D341Med (cell line): ENCODE results near the gene COL4A3.

Source experiments
- DNase-seq: peaks from one replicate; pipeline ENCODE4 v3.0.0; 2012; ENCODE audit warnings: low spot score

COL4A3 gene

DNA sequence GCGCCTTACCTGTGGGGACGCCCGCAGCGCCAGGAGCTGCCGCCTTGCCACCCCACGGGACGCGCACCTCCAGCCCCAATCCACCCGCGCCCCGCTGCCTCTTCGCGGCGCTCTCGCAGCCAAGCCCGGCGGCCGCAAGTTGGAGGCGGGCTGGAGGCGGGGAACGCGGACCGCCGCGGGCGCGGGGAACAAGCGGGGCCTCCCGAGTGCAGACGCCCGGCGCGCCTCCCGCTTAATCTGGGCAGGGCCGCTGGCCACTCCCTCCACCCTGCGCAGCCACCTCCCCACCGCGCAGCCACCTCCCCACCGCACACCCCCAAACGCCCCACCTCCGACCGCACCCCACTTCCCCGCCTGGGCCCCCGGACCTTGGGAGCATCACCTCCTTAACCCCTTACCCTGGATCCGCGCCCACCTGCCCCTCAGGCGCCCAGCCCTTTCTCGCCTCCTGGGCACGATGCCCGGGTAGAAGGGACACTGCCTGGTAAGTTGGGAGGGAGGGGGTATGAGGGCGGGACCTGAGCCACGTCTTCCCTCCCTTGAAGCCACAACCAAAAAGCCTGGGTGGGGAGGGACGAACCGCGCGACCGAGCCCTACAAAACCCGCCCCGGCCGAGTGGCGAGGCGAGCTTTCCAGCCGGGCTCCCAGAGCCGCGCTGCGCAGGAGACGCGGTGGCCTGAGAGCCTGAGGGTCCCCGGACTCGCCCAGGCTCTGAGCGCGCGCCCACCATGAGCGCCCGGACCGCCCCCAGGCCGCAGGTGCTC lies at the start of gene COL4A3, which contains the start of gene COL4A4:
Gene COL4A3, plus strand, starts transcription at position 627 of the 765 bp plus-strand sequence. Its CDS starts 103 bp downstream, at position 730.
Gene COL4A4, minus strand, starts transcription at position 208 of the 765 bp plus-strand sequence. CDS start 16,722 bp downstream, outside the sequence.
- DNase-seq: peak; percentile 80

DNA sequence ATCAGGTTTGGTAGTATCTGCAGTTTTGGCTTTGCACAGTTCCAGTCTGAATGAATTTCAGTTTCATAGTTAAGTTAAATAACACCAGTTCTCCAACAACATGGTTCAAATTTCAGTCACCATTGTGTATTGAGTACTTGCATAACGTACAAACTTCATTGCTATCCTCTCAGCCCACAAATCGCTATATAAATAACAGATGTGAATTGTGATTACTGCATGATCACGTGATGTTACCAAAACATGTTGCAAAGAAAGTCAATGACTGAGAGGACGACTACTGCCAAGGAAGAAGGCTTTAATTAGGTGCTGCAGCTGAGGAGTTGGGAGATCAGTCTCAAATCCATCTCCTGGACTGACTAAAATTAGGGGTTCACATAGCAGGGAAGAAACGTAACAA lies 48.7 kb upstream of the COL4A3 start:
- DNase-seq: no peak

DNA sequence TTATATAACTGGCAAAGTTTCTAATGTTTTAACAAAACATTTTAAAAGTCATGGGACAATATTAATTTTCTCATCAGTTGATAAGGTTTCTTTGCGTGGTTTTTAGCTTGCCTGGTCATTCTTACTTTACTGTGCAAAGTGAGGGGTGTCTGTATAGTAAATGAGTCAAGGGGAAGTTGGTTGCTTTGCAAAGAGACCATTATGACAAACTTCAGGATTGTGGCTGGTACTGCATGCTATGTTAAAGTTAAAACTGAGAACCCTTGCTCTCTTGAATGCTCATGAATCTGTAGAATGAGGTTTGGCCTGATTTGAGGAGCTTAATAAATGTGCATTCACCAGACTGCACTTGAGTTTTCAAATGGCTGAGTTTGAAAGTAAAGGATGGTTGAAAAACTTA lies 47.4 kb upstream of the COL4A3 start:
- DNase-seq: no peak

DNA sequence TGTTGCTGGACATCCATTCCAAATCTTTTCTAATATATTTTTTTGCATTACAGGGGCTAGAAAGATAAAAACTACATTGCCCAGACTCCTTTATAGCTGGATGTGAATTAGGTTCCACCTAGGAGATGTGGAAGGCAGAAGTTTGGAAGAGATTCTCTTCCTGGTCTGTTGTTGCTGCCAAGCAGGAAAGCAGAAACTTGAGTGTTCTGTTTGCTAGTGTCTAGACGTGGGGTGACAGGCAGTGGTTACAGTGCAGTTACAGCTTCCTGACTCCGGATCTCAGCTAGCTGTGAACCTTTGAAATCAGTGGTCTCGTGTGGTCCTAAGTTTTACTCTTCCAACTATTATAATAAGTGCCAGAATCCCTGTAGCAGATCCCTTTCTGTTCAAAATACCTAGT lies 46.6 kb upstream of the COL4A3 start:
- no peak for DNase-seq

DNA sequence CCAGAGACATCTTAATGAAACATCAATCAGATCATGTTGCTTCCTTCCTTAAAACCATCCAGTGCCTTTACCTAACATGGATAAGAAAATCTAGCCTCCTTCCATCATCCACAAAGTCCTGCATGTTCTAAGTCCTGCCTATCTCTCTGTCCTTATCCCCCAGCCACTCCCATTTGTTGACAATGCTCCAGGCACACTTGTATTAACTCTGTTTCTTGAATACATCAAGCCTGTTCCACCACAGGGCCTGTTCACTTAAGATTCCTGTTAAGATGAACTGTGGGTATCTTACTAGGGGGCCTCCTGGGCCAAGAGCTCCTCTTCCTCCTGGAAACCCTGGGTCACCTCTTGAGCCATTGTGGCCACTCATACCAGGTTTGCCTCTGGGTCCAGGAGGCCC lies 46.1 kb upstream of the COL4A3 start:
- DNase-seq: no peak

DNA sequence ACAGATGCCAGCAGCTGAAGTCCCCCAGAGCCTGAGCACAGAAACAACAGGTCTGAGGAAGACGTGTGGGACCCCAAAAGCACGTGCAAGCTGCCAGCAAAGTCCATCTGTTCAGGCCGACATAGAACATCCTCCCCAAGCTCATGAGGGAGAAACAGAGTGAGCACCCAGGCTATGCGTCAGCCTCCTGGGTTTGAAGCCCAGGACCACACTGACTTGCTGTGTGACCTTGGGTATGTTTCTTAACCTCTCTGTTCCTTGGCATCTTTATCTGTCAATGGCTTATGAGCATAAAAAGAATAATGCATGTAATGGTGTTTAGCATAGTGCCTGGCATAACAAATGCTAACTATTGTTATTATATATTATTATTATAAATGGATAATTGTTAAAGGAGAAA lies 40.7 kb upstream of the COL4A3 start:
- no peak for DNase-seq

DNA sequence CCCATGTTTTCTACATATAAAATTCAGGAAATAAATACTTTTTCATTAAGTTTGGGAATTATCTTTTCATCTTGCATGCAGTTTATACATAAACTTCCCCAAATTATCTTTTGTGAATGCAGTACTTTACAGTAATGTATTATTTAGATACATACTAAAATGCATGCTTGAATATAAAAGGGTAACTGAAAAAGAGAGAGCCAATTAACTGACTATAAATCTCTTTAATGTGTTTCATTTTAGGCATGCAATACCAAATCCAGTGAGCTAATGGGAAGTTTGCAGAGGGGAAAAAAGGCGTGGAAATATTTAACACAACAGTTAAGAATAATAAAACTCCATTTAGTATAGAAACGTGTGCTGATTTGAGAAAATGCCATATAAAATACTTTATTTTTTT lies 39.6 kb upstream of the COL4A3 start:
- no peak for DNase-seq

DNA sequence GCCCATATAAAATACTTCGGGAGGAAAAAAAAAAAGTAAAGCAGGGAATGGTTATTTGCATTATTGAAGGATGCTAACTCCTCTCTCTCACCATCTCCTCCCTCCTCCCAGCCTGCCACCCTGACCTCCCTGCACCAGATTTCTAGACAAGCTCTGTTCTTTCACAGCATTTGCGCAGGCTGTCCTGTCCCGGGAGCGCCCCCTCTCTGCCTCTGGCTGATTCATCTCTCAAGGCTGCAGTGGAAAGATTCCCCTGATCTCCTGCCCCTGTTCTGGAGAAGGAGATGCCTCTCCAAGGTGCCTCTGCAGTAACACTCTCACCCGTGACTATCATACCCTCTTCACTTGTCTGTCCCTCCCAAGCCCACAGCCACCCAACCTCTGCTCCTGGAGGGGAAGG lies 38.9 kb upstream of the COL4A3 start:
- no peak for DNase-seq

DNA sequence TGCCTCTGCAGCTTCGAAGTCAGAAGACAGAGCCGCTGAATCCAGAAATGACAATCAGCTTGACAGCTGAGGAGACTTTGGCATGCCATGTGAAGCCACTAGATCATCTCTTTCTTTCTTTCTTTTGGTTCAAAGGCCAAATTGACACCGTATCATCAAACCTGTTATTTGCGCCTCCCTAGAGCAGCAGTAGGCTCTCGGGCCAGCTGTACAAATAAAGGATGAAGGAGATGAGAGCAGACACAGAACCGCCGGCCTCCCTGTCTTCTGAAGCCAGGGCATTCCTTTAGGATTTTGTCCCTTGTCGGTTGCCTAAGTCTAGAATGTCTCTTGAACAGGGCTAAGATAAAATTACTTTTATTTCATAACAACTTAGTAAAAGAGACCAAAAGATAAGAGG lies 37.2 kb upstream of the COL4A3 start:
- DNase-seq: no peak

DNA sequence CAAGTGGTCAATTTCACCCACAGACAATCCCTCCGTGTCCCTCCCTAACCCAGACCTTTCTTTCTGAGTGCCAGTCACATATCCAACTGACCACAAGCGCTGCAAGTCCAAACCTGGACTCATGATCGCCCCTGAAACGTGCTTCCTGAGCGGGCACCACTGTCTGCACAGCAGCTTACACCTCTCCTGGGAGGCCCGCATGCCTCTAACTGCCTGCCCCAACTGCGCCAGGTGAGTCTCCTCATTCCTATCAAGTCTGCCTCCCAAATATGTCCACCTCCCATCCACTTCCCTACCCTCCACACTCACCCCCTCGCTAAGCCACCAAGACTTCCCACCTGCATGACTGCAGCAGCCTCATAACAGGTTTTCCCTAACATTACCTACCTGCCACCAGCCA lies 33.8 kb upstream of the COL4A3 start:
- no peak for DNase-seq

DNA sequence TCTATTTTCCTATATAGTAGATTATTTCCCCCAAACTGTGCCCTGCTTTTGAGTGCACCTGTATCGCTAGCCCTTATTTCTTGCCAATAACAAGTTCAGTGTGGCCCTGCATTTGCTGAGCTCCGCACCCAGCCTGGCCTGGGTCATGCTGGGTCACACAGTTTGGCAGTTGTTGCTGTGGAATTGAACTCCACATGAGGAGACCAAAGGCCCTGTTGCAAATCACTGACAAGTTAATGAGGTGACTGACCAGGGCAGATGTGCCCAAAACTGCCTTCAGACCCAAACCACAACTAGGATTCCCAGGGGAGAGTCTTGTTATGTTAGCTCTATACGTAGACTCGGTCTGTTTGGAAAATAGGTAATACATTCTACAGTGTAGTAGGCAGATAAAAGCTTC lies 31.4 kb upstream of the COL4A3 start:
- no peak for DNase-seq

DNA sequence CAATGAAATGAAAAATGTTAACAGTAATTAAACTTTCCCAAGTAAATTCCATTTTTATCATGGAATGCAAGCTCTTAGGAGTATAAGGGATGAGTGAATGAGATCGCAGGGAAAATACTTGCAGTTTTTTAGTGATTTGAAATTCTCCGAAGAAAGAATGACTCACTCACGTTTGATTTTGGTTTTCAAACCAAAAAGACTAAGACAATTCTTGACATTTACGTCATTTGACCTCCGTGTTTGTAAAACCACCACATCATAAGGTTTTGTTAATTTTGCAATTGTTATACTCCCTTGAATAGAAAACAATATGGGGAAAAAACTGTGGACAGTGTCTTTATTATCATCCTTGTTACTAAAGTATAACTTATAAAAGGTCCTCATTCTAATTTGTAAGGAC lies 29.8 kb upstream of the COL4A3 start:
- no peak for DNase-seq

DNA sequence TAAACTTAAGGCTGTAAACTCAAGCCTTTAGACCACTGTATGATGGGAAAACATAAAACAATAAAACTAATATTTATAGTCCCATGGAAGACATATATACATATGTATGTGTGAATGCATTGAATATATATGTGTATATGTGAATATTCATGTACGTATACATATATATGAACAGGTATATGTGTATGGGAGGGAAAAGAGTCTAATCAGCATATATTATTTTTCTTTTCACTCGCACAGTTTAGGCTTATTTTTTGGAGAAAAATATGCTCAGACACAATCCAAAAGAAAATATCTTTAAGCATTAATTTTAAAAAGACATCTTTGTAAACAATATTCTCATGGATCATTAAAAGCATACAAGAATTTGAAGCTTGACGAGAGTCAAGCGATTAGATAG lies 23.1 kb upstream of the COL4A3 start:
- no peak for DNase-seq

DNA sequence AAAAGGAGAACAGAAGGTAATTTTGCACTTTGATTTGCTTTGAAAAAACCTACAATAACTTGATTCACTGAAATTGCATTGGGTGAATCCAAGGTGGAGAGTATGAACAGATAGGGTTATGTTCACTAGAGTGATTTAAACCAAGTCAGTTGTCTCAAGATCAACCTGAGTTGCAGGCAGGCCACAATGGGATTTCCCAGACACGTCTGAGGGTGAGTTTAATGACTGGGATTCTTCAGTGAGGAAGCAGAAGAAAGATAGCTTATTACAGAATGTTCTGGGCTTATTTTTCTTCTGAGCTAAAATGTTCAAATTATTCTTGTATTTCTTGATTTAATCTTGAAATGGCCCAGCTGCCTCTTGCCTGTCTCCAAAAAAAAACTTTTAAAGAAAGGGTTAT lies 20.5 kb upstream of the COL4A3 start:
- no peak for DNase-seq

DNA sequence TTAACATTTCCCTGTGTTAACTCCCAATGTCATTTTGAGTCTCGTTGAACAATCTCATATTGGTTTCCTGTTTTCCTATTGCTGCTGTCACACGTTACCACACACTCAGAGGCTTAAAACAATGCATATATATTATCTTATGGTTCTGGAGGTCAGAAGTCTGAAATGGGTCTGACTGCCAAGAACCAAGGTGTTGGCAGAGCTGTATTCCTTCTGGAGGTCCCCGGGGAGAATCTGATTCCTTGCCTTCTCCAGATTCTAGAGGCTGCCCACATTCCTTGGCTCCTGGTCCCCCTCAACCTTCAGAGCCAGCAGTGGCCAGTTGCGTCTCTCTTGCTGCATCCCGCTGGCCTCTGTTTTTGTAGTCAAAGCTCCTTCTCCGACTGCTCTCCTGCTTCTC lies 18.0 kb upstream of the COL4A3 start:
- DNase-seq: no peak

DNA sequence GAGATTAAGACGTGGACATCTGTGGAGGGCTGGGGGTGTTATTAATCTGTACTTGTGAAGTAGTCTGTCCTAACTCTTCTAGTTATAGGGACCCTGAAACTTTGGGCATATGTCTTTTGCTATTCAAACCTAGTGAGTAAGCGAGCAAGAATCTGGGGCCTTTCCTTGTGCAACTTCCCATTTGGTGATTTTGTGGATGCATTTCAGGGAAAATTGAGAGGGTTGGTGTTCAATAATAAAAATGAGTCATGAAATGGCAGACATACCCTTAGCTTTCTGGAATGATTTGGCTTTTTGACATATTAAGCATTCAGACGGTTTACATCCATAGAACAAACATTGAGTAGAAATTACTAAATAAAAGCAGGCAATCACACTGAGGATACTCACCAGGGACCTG lies 17.4 kb upstream of the COL4A3 start:
- no peak for DNase-seq

DNA sequence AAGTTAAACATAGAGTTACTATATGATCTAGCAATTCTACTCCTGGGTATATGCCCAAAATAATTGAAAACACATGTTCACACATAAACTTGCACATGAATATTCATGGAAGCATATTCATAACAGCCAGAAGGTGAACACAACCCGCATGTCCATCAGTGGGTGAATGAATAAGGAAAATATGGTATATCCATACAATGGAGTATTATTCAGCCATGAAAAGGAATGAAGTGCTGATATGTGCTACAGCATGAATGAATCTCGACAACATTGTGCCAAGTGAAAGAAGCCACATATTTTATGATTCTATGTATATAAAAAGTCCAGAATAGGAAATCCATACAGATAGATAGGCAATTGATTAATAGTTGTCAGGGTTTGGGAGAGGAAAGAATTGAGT lies 16.3 kb upstream of the COL4A3 start:
- DNase-seq: no peak

DNA sequence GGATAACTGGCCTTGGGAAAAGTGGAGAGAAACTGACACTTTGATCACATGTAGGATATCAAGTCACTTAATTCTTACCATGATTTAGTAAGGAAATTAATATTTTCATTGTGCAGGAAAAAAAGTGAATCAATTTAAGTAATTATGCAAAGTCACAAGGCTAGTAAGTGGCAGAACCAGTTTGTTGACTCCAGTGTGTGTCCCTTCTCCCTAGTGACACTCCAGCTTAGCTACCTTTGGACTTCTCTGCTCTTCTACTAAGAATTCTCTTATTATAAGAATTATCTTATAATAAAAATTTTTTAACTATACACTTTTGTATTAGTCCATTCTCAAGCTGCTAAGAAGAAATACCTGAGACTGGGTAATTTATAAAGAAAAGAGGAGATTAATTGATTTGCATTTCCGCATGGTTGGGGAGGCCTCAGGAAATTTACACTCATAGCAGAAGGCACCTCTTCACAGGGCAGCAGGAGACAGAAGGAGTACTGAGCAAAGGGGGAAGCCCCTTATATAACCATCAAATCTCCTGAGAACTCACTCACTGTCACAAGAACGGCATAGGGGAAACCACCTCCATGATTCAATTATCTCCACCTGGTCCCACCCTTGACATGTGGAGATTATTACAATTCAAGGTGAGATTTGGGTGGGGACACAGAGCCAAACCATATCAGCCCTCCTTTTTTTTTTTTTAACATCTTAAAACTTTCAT lies 14.0 kb upstream of the COL4A3 start:
- DNase-seq: no peak

DNA sequence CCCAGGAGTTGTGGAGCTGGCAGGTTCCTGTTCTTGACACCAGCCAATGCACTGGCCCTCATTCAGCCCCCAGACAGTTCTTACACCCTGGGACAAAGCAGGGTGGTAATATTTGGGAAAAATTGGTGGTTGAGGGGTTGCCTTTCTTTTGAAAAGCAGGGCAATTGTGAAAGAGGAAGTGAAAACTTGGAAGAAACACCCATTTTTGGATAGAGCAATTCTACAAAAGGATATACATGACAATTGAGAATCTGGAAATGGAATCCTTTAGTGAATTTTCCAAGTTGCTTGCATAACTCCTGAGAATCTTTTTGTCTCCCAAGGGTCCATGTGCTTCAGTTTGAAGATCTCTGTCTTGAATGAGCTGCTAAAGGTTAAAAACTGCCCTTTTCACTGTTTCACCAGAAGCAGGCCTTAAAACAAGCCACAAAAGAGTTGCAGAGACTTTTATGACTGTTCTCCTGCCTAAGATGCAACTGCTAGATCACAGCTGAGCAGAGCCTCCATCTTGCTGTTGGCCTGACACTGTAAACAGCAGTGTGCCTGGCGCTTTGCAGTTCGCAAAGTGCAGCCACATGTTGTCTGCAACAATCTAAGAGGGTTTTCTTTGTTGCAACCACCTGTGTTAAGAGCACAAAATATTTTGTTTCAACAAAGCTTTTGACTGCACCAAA lies 12.2 kb upstream of the COL4A3 start:
- DNase-seq: no peak

DNA sequence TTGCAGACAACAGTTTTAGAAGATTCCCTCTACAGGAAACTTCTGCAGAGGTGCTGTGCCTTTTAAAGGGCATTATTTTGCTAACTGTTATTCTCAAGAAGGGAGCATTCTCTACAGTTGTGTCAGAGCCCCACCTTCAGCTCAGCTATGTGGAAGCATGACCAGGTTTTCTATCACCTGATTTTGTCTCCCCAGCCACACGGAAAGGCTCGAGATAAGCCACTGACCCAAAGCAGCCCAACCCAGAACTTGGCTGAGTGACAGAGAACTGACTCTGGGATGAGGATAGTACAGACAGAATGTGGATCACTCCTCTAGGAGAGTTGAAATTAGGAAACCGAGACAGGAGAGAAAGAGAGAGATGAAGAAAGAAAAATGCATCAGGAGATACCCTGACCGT lies 11.1 kb upstream of the COL4A3 start:
- no peak for DNase-seq

DNA sequence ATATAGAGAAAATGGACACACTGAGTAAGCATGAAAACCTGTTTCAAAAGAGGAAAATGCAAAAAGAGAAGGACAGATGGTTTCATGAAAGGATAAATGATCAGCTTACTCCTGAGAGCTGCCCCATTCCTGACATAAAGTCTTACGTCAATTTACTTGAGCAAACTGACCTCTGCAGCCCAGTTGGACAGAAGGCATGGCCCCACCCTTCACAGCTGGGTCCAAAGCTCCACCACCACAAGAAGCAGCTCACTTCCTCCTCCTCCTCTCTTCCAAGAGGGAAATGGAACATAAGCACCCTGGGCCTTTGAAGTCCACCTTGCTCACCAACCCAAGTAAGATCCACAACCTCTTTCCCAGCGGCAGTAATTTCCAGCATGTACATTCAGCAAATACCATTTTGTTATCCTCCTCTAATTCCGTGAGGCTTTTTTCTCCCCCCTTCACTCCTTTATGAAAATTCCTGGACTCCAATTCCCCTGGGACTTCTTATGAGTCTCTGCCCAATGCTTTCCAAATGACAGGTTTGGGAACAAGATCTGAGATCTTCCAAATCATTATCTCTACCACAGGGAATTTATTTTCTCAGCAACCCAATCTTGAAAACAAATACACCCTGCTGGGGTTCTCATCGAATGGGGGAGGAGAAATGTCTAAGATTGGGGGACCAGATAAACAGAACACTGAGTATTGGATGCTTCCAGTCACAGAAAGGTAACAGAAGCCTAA lies 10.5 kb upstream of the COL4A3 start:
- DNase-seq: no peak

DNA sequence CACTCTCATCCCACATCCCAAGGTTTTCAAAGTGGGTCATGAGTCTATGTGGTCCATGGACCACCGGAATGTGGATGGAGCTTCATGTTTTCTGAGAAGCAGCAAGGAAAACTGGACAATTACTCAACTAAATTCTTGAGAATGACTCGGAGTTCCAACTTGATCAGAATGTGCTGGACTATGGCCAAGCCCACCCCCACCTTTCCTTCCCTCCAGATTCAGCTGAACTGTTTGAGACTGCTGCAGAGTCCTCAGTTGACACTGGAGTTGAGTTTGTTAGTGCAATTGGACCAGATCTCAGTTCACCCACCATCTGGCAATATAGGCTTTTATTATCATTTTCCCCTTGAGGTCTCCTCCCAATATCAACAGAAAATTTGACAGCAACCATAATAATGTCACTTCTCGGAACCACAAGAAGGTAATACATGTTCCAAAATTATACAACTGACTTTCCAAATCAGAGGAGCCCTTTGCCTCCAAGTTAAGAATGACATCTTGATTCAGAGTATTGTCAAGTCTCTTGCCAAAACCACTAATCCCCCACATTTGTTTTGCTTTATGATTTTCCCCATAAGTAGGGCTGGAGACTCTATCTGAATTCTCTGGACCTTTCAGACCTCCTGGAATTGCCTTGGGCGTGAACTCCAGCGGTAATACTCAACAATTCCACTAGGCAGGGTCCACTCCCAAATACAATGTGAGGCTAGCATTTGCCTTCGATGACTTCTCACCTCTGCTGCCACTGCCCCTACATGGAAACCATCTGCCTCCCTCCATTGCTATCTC lies 9.2 kb upstream of the COL4A3 start:
- DNase-seq: no peak
